Adipose tissue (tissue), 3 donors: ENCODE data around the gene ZNF688. TPM values are rescaled to one million over a fixed set of nuclear protein-coding genes. Genes with fewer than 3 reads are reported as not detected.
"Not testable (repeated sequence)": the region's sequence is repeated elsewhere in the genome, so short reads cannot be mapped to it uniquely, and the experiment has no call there.

ENCODE experiments used
- H3K27ac ChIP-seq: one replicate; pipeline ENCODE4 v1.5.1; 2013; ENCODE audit warnings: low read depth, low read length
- WGBS, 3 donors: extraction: QIAGEN DNeasy Blood & Tissue Kit; methylation state at CpG; one replicate each; pipeline ENCODE4 v1.1.7; 2013; 5-methylcytosine and 5-hydroxymethylcytosine counted together
- polyA plus RNA-seq, 3 donors: library from polyadenylated mRNA; stranded (reverse); fragments of 200-250 nt; gene quantifications; one replicate each; pipeline ENCODE4 v1.2.3, GENCODE V29; 2013
- donor health status: healthy with polysubstance abuse.
- donor health status: Bipolar disorder and iron deficiency.
- donor health status: healthy.

The ZNF688 gene
- polyA plus RNA-seq, 3 donors: 8.7 to 21.9 (median 9.7) TPM

DNA sequence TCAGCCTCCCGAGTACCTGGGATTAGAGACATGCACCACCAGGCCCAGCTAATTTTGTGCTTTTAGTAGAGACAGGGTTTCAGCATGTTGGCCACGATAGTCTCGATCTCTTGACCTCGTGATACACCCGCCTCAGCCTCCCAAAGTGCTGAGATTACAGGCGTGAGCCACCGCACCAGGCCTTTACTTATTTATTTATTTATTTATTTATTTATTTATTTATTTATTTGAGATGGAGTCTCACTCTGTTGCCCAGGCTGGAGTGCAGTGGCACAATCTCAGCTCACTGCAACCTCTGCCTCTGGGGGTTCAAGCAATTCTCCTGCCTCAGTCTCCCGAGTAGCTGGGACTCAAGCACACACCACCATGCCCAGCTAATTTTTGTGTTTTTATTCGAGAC is 19.4 kb upstream of the ZNF688 start:
- 93 to 97% (median 96%) methylated on average over 9 of the region's 9 CpGs for whole genome bisulfite sequencing, 3 donors
- H3K27ac ChIP-seq: not testable (repeated sequence)

DNA sequence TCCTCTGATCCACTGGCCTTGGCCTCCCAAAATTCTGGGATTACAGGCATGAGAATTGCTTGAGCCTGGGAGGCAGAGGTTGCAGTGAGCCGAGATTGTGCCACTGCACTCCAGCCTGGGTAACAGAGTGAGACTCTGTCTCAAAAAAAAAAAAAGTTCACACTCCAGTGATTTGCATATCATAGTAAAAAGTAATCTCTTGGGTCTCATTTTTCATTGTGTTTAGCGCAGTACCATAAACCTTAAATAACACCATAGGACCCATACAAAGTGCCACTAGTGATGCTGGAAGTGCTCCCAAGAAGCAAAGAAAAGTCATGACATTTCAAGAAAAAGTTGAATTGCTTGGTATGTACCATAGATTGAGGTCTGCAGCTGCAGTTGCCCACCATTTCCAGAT is 18.1 kb upstream of the ZNF688 start:
- WGBS, 3 donors: 92 to 95% (median 94%) methylated on average over 2 of the region's 2 CpGs
- H3K27ac ChIP-seq: not testable (repeated sequence)

DNA sequence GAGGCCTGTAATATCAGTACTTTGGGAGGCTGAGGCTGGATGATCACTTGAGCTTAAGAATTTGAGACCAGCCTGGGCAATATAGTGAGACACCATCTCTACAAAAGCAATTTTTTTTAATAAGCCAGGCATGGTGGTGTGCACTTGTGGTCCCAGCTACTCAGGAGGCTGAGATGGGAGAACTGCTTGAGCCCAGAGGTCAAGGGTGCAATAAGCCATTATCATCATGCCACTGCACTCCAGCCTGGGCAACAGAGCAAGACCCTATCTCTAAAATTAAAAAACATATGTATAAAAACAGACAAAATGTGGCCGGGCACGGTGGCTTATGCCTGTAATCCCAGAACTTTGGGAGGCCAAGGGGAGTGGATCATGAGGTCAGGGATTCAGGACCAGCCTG is 17.1 kb upstream of the ZNF688 start:
- 85 to 95% (median 93%) methylated on average over 2 of the region's 2 CpGs for WGBS, 3 donors
- no peak overlapping the region for H3K27ac ChIP-seq

DNA sequence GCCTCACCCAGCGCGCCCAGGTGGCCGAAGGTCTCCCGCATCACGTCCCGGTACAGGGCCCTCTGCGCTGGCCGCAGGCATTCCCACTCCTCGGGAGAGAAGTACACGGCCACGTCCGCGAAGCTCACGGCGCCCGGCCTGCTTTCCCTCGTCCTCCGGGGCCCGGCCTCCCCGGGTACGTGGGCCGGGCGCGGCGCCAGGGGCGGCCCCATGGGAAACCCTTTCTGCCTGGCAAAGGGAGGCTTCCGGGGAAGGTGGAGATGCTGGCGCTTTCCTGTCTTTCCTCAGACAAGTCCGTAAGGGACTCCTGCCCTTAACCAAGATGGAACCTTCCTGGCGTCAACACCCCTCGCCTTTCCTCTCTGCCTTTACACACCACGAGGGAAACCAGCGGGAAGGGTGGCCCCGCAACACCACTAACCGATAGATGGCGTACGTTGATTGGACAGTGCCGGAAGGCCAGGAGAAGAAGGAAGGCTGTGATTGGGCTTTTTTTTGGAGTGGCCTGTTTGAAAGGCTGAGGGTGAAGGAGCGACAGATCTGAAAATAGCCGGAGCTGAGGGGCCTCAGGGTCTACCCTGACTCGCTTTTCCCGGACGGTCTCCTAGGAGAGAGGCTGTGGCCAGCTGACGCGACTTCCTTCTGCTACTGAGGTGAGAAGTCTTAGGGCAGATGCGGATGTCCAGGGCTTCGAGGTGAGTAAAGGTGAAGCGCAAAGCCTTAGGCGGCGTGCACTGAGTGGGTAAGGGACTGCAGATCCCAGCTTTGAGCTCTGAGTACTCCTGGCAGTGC is 14.1 kb upstream of the ZNF688 start, which contains the start of gene ZNF785:
ZNF785 (minus strand) TSS at position 298 of the 792 bp plus-strand sequence; CDS start at position 212, 86 bp downstream.
- WGBS, 3 donors: 0 to 1% (median 1%) methylated on average over 50 of the region's 50 CpGs
- peak within 1 kb of the TSS; percentile 44 for H3K27ac ChIP-seq

DNA sequence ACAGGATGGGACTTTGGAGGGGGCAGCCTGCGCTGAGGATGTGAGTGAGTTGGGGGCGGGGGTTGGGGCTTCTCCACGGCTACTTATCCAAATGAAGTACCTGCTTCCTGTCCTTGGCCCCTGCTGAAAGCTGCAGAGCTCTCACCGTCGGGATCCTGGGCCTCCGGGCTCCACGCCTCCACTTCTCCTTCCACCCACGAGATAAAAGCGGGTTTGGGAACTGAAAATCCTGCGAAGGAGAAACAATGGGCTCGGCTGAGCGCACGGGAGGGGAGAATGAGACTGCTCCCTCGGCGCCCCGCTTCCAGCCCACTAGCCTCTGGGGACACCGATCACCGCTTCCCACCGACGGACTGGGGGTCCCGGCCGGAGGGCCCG is 13.5 kb upstream of the ZNF688 start:
- WGBS, 3 donors: 0 to 1% (median 1%) methylated on average over 23 of the region's 23 CpGs

DNA sequence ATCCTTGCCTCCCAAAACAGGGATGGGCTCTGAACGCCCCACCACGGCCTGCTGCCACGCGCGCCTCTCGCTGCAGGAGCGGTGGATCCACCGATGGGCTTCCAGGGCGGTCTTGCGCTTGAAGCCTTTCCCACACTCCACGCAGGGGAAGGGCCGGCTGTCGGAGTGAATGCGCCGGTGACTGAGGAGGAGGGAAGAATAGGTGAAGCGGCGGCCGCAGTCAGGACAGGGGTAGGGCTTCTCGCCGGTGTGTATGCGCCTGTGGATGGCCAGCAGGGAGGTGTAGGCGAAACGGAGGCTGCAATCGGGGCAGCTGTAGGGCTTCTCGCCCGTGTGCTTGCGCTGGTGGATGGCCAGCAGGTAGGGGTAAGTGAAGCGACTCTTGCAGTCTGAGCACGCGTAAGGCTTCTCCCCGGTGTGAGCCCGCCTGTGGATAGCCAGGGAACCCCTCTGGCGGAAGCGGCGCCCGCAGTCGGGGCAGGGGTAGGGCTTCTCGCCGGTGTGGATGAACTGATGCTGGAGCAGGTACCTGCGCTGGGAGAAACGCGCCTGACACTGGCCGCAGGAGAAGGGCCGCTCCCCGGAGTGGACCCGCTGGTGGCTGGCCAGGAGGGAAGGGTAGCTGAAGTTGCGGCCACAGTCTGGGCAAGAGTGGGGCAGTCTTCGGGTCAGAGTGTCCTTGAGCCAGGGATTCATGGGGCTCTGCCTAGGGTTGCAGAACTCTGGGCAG is 11.3 kb upstream of the ZNF688 start:
- WGBS, 3 donors: 92 to 96% (median 96%) methylated on average over 48 of the region's 48 CpGs

More for the DNA sequence above, 13.5 kb upstream of the ZNF688 start:
- H3K27ac ChIP-seq: peak overlapping the region; percentile 44

DNA sequence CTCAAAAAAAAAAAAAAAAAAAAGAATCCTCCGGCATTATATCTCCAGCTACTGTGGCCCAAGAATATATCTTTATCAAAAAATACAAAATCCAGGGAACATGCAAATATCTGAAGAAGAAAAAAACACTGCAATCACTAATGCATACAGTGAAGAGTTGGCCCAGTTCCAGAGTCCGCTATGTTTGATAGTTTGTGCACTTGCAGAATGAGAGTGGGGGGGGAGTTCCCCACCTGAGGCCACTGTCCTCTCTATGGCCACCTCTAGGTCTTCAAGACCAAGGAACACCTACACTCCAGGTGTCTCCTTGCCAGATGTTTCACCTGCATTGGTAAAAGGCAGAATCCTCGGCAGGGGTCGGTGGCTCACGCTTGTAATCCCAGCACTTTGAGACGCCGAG is 9.9 kb upstream of the ZNF688 start:
- no peak overlapping the region for H3K27ac ChIP-seq
- WGBS, 3 donors: 84 to 89% (median 85%) methylated on average over 7 of the region's 7 CpGs

More for the DNA sequence above, 11.3 kb upstream of the ZNF688 start:
- H3K27ac ChIP-seq: no peak overlapping the region

DNA sequence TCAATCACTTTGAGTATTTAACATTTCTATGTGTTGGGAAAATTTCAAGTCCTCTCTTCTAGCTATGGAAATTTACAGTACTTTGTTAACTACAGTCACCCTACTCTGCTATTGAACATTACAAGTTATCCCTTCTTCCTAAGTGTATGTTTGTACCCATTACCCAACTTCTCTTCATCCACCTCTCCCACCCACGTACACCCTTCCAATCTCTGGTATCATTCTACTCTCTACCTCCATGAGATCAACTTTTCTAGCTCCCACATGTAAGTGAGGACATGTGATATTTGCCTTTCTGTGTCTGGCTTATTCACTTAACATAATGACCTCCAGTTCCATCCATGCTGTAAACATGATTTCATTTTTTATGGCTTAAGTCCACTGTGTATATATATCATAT is 3.2 kb upstream of the ZNF688 start:
- no peak overlapping the region for H3K27ac ChIP-seq
- WGBS, 3 donors: 50 to 76% (median 69%) methylated on average over 1 of the region's 1 CpG

DNA sequence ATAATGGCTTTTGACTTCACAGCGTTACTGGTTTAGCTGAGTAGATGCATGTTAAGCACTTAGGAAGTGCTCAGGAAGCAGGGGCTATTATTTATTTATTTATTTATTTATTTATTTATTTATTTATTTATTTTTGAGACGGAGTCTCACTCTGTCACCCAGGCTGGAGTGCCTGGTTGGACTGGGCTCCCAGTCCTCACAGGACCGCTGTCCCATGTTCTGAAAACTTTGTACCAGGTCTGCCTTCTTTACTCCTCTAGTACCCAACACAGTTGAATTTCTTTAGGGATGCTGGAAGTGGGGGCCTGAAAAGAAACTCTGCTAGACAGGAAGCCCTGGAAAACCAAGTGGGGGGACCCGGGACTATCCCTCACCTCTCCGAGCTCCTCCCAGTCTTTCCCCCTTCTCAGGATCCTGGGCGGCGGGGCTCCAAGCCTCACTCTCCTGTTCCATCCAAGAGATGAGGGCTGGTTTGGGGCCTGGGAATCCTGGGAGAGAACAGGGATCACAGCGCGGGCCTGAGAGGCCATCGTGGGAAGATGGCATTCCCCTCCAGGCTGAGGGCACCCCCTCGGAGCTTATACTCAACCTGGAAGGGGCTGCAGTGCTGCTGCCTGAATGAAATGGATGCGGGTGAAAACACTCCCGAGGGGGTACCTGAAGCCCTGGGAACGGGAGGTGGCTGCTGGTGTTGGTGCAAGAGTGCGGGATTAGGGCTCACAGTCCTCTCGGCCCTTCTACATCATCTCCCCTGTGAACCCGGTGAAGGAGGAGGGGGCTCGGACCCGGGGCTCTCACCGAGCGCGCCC is 674 bp downstream of the ZNF688 start:
- WGBS, 3 donors: 8 to 10% (median 8%) methylated on average over 22 of the region's 22 CpGs
- peak overlapping the region; percentile 51 for H3K27ac ChIP-seq

DNA sequence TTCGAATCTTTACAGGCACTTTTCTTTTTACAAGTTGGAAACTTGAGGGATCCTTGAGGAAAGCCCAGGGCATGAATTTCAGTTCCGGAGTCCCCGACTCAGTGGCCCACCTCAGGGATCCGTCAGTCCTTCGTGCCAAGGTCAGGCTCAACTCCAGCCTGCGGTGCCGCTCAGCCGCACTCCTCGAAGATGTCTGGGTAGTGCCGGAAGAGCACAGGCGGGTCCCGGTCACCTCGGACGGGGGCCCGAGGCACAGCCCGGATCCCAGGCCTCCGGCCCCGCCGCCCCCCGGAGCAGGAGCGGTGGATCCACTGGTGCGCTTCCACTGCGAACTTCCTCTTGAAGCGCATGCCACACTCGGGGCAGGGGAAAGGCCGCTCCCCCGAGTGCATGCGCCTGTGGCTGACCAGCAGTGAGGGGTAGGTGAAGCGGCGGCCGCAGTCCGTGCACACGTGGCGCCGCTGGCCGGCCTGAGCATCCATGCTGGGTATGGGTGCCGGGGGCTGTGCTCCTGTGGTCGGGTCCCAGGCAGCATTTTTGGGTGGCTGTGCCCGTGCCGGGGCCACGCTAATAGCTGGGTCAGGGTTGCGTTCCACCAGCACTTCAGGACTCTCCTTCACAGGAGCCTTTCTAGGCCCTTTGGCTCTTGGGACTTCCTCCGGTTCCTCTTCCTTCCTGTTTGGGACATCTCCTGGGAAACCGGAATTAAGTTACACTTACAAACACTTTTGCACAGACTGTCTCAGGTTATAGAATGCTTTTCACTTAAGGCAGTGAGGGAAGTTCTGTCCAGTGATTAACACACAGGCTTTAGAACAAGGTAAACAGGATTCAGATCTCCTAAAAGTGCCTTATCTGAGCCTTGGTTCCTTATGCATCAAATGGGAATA is 1.5 kb downstream of the ZNF688 start:
- WGBS, 3 donors: 74 to 81% (median 77%) methylated on average over 38 to 44 of the region's 44 CpGs
- no peak overlapping the region for H3K27ac ChIP-seq

DNA sequence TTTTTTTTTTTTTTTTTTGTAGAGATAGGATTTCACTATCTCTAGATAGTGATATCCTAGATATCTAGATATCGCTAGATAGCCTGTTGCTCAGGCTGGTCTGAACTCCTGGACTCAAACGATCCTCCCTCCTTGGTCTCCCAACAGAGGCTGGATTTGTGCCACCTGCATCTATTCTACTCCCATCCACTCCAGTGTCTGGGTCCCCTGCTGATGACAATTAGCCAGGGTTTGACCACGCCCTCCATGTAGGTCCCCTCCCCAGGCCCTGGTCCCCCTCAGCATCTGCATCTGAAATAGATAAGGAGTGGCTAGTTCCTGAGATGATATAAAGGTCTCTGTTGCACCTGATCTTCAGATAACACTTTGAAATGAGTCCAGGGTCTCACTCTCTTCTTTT is 2.2 kb downstream of the ZNF688 start:
- 96 to 97% (median 96%) methylated on average over 3 of the region's 3 CpGs for WGBS, 3 donors
- H3K27ac ChIP-seq: no peak overlapping the region

DNA sequence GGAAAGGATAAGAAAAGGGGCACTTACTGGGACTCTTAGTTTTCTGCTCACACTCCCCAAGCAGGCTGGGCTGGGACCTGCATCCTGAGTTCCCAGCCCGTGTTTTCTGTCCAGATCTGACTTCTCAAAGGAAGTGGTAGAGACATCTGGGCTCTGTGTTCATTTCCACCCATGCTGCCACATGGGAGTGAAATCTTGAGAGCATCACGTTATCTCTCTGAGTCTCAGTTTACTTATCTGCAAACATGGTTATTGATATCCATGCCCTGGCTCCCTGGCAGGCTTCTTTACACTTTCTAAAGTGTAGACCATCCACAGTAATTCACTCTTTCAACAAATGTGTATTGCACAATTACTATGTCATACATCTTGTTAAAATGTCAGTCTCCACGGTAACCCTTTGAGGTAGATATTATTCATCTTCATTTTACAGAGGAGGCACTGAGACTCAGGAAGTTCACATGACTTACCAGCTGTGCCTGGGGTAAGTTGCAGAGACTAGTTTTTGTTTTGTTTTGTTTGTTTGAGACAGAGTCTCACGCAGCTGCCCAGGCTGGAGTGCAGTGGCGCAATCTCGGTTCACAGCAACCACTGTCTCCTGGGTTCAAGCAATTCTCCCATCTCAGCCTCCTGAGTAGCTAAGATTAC is 3.4 kb downstream of the ZNF688 start:
- no peak overlapping the region for H3K27ac ChIP-seq
- WGBS, 3 donors: 35 to 64% (median 36%) methylated on average over 6 of the region's 6 CpGs

DNA sequence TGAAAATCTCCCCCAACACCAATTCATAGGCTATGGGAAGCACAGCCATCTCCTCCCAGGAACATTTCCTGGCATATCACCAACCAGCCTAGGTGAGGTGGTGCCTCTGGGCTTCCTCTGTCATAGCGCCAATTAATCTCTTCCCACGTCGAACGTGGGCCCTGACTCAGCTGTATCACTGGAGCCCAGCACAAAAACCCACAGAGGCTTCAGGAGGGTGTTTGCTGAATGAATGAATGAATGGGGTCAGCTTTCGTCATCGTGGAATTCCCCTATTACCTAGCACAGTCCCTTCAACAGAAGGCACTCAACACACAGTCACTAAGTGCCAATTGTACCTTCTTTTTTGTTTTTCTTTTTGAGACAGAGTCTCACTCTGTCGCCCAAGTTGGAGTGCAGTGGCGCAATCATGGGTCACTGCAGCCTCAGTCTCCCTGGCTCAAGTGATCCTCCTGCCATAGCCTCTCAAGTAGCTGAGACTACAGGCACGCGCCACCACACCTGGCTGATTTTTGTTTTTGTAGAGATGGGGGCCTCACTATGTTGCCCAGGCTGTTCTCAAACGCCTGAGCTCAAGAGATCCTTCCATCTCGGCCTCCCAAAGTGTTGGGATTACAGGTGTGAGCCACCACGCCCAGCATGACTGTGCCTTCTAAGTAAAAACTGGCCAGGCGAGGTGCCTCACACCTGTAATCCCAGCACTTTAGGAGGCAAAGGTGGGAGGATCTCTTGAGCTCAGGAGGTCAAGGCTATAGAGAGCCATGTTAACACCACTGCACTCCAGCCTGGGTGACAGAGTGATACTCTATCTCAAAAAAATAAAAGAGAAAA is 4.1 kb downstream of the ZNF688 start:
- WGBS, 3 donors: 76 to 80% (median 77%) methylated on average over 14 of the region's 14 CpGs
- no peak overlapping the region for H3K27ac ChIP-seq

DNA sequence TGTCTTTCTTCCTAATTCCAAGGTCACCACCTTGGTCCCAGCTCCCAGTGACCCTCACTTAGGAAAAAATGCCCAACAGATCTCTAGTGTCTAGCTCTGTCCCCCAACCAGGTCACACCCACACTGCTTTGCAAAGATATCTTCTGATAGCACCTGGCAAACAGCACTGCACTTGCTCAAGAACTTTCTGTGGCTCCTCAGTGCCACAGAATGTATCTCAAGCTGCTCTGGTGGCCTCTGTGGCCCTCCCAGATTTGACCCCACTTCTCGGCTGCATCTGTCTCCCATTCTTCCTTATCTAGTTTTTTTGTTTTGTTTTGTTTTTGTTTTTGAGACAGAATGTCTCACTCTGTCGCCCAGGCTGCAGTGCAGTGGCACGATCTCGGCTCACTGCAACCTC is 5.0 kb downstream of the ZNF688 start:
- H3K27ac ChIP-seq: no peak overlapping the region

DNA sequence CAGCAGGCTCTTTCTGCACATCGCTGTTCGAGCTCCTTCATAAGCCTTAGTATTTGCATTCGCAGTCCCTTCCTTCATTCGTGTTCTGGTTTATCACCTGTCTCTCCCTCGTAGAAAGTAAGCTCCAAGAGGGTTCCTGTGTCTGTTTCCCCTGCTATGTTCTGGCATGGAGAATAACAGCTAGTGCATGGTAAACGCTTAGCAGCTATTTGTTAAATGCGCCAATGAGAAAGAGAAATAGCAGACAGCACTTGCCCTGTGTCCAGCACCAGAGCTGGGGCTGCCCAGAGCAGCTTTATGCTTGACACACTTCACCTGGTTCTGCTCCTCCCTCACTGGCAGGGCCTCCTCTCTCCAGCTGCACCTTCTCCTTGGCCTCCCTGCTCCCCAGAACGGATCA is 5.5 kb downstream of the ZNF688 start:
- 56 to 68% (median 59%) methylated on average over 8 of the region's 8 CpGs for WGBS, 3 donors
- H3K27ac ChIP-seq: no peak overlapping the region

More for the DNA sequence above, 5.0 kb downstream of the ZNF688 start:
- 88 to 92% (median 91%) methylated on average over 4 of the region's 4 CpGs for WGBS, 3 donors

DNA sequence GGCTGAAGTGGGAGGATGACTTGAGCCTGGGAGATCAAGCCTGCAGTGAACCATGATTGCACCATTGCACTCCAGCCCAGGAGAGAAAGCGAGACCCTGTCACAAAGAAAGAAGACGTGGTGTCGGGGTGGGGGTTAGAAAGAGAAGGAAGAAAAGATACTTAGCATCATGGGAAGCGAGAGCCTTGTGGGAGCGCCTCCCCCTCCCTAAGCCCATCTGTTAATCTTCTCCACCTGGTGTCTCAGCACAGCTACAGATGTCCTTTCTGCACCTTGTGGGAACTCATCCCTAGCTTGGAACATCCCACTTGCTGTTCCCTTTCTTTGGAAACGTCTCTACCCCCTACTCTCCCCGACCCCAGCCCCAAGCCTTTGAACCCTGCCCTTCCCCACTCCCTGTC is 6.0 kb downstream of the ZNF688 start:
- WGBS, 3 donors: 66 to 79% (median 74%) methylated on average over 7 of the region's 7 CpGs
- no peak overlapping the region for H3K27ac ChIP-seq

DNA sequence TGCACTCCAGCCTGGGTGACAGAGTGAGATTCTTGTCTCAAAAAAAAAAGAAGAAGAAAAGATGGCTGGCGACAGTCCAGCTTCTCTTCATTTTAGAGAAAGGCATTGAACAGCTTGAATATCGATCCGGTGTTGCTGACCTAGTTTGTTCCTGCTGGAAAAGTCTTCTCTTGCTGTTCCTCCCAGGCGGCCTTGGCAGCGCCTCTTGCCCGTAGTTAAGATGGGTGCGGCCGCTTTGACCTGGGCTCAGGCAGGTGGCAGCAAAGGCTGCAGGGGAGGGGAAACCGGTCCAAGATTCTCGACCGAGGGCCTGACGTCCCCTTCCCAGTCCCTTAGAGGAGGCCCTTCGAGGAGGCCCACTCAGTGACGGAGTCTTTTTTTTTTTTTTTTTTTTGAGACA is 9.5 kb downstream of the ZNF688 start:
- H3K27ac ChIP-seq: no peak overlapping the region
- 87 to 91% (median 87%) methylated on average over 14 of the region's 14 CpGs for WGBS, 3 donors
